ENCODE measurements around the gene KCNK17. TPM values are rescaled to one million over a fixed set of nuclear protein-coding genes. Genes with fewer than 3 reads are reported as not detected.

Gene KCNK17
- total and polyA plus RNA-seq, 2 of the 8 experiments (the other 6 are each of a cell fraction or from before 2014, with no cell fraction given) = 2.9 to 3.4 TPM

DNA sequence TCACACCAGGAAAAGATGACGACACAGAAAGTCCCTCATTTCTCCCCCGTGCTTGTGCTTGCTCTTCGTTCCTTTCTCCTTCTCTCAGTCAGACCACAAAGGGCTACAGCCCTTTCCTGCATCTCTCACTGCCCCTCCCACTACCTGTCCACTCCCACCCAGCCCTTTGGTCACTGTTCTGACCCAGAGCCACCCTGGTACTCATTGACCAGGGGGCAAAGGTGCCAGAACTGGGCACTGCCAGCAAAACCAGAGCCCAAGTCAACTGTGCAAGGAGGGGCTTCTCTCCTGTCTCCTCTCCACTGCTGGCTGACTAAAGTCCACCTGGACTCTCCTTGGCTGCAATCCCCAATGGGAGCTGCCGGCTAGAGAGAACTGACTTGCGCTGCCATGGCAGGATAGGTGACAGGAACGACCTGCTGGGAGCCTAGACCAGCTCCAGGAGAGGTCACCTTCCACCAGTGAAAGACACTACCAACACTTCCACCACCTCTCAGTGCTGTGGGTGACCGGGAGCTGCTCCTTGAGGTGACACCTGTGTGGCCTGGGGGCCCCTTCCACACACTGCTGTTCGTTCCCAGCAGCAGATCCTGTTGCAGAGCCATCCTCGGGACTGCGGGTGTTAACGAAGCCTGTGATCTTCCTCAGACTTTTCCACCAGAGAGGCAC, 32.8 kb downstream of the KCNK17 start:
- no peak for TF ChIP-seq SUZ12 (IDR thresholded peaks at IDR 0.05; ENCODE audit: low read length)
- no peak for TF ChIP-seq NRF1 (IDR thresholded peaks at IDR 0.05; ENCODE audit: low read depth, low read length)
- TF ChIP-seq CHD1 (IDR thresholded peaks at IDR 0.05; ENCODE audit: low read depth, low read length) = no peak
- Histone ChIP-seq H2BK20ac (ENCODE audit: low read length) (peak overlapping the region; percentile 57; the same call in 1 of the 2 replicates), H2AFZ (ENCODE audit: low read length) (no peak overlapping the region), H4K91ac (replicated peaks; ENCODE audit: insufficient read length, low read length) (no peak overlapping the region), H3K27me3 (replicated peaks in 1 of 4; ENCODE audit: control insufficient read depth in 3 of 4, extremely low read depth in 1 of 4, insufficient read depth in 3 of 4, low read length in 3 of 4) (0 out of 7 replicates have a peak, but pooled peaks cover 0 to 2% (median 0%) of the 10 kb centered on the region in 4 experiments), H2BK5ac (ENCODE audit: low read depth, low read length) (0 out of 2 replicates have a peak overlapping the region, but pooled peaks have one; percentile 60), H4K20me1 (replicated peaks in 1 of 2; ENCODE audit: control insufficient read depth in 1 of 2, insufficient read depth in 2 of 2, low read length in 2 of 2) (no peaks in the 10 kb centered on the region), H2BK12ac (ENCODE audit: low read depth, low read length) (peak overlapping the region; percentile 39; the same call in 1 of the 2 replicates), H3K4ac (replicated peaks; ENCODE audit: insufficient read length, low read depth, low read length) (no peak overlapping the region), H4K8ac (ENCODE audit: extremely low read depth, insufficient read depth, low read length) (no peak overlapping the region), H2AK5ac (ENCODE audit: low read depth, low read length) (no peak overlapping the region), H3K18ac (ENCODE audit: extremely low read depth, low read length) (no peak overlapping the region), H3K23ac (ENCODE audit: insufficient read length) (no peak overlapping the region), H3K56ac (replicated peaks; ENCODE audit: insufficient read length, low read depth, low read length) (no peak overlapping the region), H3K79me2 (ENCODE audit: control insufficient read depth in 1 of 2, insufficient read depth in 2 of 2, low read length in 2 of 2) (no peaks in the 10 kb centered on the region), H3K4me3 (ENCODE audit: extremely low read depth in 1 of 4, insufficient read depth in 2 of 4, low read depth in 3 of 4, low read length in 4 of 4) (no peak overlapping the region), H3K4me2 (ENCODE audit: insufficient read depth in 1 of 2, low read depth in 2 of 2, low read length in 2 of 2) (no peak overlapping the region), H2BK15ac (ENCODE audit: low read length) (peak overlapping the region; percentile 72; the same call in 1 of the 2 replicates), H3K23me2 (ENCODE audit: low read depth, low read length) (no peaks in the 10 kb centered on the region; the same call in 1 of the 2 replicates), H3K79me1 (ENCODE audit: low read depth, low read length) (no peaks in the 10 kb centered on the region), H3K27ac (ENCODE audit: low read depth, low read length) (no peak overlapping the region), H3K9me3 (ENCODE audit: insufficient read depth in 2 of 2, low read depth in 1 of 2, low read length in 1 of 2) (no peaks in the 10 kb centered on the region), H3K4me1 (replicated peaks in 1 of 4; ENCODE audit: control insufficient read depth in 3 of 4, insufficient read depth in 4 of 4, low read length in 3 of 4) (peaks cover 0 to 4% (median 1%) of the 10 kb centered on the region in 4 experiments; a peak in 2 of 7 replicates), H2BK120ac (replicated peaks; ENCODE audit: low read depth, low read length) (no peak overlapping the region), H4K5ac (ENCODE audit: insufficient read length, low read depth, low read length) (no peak overlapping the region), H3K14ac (ENCODE audit: insufficient read length) (no peak overlapping the region), H3K36me3 (ENCODE audit: control insufficient read depth in 2 of 4, insufficient read depth in 4 of 4, low read length in 3 of 4) (no peaks in the 10 kb centered on the region), H3K9ac (replicated peaks in 1 of 4; ENCODE audit: extremely low read depth in 1 of 4, low read depth in 3 of 4, low read length in 3 of 4) (no peak overlapping the region)
- no peak for FAIRE-seq
- ChIA-PET CTCF (ENCODE audit: partially characterized antibody) (interaction anchor here (0.7 to 47.4 kb wide), 3 partner anchors 10 to 66 kb away, joined by 3 to 1738 read pairs (median 143); partner anchors contain the start of gene KCNK5), POLR2A (ENCODE audit: partially characterized antibody) (no interaction called here)
- 87% methylated on average over 9 of the region's 11 CpGs; no CpG with 5 or more reads in 1 of the 2 experiments for WGBS, 2 experiments (ENCODE audit: extremely low coverage in 1 of 2, insufficient coverage in 1 of 2, insufficient read length in 1 of 2, insufficient replicate concordance in 2 of 2, low coverage in 1 of 2, low lambda C conversion rate in 2 of 2, missing lambda C conversion rate in 1 of 2)
- DNase-seq (ENCODE audit: low read depth in 1 of 2, low spot score in 2 of 2) = no peak

All from H1 (cell line).